NCI-H1436 treated with DMSO at 0.1 percent for 48 hours (cell line): ENCODE measurements around the gene HECW1.

Source experiments
- DNase-seq: peaks from one replicate; lab custom pipeline; 2025; lab: John Stamatoyannopoulos, UW

The HECW1 gene

DNA sequence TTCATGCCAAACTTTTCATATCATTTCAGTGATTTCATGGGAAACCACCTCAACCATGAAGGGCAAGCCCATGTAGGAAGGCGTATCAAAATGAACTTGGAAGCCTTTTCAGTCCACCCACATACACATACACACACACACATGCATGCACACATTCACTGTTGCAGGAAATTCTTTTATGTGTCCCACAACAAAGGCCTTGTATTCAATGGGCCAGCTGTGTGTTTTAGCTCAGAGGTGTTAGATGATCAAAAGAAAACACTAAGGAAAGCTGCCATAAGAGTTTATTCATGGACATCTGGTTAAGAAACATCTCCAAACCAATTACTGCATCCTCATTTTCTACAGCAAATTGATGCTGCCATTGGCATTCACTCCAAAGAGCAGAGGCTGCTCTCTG lies 396.0 kb downstream of the HECW1 start:
- DNase-seq = no peak

- no peak for DNase-seq
These were observed 397.5 kb downstream of the HECW1 start for GRCh38 chr7:43509906-43510305.

- no peak for DNase-seq
These were observed 398.6 kb downstream of the HECW1 start for GRCh38 chr7:43511029-43511428.

- no peak for DNase-seq
These were observed 399.5 kb downstream of the HECW1 start for GRCh38 chr7:43511769-43512515.

DNA sequence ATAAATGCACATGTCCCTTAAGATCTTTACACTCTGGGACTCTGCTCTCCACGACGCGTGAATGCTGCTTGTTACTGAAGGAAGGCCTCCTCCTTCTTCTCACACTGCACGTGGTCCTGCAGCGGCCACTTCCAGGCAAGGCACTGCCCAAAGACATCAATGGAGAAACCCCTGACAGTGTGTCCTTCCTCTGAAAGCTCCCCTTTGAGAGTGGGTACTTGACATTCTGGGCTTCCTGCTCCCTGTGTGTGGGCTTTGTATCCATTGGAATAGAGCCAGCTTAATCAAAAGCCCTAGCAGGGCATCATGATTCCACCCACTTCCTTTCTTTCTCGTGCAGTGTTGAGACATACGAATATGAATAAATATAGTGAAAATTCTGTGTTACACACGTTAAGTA lies 400.8 kb downstream of the HECW1 start:
- DNase-seq = no peak

DNA sequence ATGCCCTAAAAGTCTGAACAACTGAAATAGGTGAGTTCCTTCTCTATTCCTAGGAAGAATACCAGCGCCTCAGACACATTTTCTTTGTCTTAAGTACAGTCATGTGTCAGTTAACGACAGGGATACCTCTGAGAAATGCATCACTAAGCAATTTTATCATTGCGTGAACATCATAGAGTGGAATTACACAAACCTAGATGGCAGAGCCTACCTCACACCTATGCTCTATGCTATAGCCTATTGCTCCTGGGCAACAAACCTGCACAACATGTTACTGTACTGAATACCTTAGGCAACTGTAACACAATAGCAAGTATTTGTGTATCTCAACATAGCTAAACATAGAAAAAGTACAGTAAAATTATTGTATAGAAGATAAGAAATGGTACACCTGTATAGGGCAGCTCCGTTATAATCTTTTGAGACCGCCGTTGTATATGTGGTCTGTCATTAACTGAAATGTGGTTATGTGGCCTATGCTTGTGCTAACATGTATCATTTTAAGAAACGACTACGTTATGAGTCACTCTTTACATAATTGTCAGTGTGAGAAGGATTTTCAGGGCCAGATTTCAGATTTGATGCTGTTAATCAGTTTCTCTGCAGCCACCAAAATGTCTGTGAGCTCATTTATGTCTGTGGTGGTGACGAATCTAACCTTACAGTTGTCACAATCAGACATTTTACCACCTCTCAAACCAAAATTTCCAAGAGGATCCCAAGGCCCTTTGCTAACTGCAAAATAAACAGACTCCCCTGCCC lies 404.3 kb downstream of the HECW1 start:
- no peak for DNase-seq

- no peak for DNase-seq
These were observed 405.0 kb downstream of the HECW1 start for GRCh38 chr7:43517464-43517863.

GRCh38 chr7:43520201-43520600 lies 407.8 kb downstream of the HECW1 start:
- DNase-seq = no peak

DNA sequence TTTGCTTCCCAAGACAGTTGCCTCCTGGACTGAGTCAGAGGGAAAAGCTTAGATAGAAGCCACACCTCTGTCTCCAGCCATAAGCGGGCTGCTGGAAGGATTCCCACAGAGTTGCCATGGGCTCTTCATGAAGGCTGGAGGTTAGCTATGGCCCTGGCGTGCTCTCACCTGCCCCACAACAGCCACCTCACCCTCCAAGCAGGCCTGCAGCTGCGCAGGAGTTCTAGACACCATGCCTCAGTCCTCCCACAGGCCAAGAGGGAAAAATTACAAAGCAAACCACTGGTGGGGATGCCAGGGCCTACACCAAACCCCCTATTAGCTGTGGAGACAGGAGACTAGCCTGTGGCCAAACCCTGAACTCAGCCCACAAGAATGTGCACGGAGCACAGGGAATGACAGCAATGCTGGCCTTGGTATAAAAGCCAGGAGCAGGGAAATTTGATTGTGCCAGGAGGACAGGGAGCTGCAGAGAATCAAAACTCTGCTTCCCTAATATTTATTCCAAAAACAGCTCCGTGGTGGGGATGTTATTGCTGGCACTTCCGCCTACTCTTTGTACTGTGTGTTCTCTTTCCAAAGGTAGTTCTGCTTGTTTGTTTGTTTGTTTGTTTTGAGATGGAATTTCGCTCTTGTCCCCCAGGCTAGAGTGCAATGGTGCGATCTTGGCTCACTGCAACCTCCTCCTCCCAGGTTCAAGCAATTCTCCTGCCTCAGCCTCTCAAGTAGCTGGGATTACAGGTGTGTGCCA lies 410.1 kb downstream of the HECW1 start:
- DNase-seq = no peak

DNA sequence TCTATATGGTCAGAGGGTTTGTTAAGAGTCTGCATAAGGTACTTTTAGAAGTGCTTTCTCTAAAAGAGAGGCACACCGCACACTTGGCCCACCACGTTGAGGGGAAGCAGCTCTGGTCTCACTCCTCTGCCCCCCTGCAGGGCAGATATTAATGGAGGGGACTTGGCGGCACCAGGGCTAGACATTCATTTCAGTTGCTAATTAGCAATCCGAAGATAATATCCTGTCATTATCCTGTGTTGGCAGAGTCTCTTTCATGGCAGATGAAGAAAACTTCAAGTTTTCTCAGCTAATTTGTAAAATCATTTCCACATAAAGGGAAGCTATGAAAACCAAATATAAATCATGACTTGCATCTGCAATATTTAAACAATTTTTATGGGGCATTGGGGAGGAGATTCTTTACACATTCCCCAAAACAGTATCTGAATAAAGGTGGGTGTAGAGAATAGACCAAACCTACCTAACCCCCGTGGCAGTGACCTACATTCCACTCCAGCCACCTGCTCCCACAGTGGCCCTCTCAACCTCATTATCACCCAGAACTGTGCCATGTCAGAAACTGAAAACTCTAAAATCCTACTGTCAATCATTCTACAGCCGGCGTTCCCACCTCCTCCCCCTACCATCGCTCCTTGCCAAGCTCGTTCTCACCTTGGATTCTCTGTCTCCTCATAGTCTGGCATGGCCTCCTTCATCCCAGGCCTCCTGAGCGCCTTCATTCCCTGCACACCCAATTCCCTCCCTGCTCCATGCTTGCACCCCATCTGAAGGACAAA lies 416.3 kb downstream of the HECW1 start:
- no peak for DNase-seq

- no peak for DNase-seq
These were observed 418.3 kb downstream of the HECW1 start for GRCh38 chr7:43530553-43531410.

DNA sequence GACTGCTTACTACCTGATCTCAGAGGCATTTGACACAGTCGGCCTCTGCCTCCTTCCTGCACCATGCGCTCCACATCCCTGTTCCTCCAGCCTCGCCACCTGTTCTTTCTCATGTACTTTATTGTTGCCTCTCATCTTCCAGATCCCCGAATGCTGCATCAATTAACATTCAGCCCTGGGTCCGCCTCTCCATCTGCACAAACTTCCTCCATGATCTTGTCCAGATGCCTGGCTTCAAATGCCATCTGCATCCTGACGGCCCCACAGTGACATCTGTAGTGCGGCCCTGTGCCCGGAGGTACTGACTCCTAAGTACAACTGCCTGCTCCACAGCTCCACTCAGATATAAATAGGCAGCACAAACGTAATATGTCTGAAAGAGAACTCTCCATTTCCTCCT lies 419.3 kb downstream of the HECW1 start:
- no peak for DNase-seq

- DNase-seq = no peak
These were observed 421.5 kb downstream of the HECW1 start for GRCh38 chr7:43533801-43534479.

- no peak for DNase-seq
These were observed 422.6 kb downstream of the HECW1 start for GRCh38 chr7:43535031-43535451.

DNA sequence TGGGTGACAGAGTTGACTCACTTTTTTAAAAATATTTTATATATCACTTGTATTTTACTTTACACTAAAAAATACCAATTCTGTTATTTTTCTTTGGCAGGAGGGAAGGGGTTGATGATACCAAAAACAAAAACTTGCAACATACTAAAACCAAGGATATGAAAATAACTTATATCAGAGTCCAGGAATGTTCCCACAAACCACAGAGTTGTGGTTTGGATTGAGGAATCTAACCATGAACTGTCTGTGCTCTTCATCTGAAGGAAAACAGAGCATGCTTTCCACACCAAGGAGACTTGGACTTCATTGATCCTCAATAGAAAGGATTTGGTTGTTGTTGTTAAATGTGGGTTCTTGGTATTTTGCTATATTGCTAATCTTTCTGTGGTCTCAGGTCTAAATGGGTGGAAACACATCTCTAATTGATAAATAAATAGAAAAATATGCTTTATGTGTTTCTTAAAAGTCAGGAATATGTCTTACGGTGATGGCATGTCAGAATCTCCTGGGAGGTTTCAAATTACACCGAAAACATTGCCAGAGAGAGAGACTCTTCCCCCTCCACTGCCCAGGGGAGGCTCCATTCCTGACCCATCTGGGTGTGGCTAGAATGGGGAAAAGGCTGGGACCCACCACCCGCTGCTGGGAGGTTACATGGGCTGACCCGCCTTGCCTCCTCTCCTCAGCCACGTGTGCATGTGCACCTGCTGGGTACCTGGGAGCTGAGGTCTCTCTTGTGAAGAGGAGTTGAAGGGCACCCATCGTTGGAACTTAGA lies 423.6 kb downstream of the HECW1 start:
- no peak for DNase-seq

- DNase-seq = no peak
These were observed 424.3 kb downstream of the HECW1 start for GRCh38 chr7:43536773-43537172.

- DNase-seq = no peak
These were observed 425.4 kb downstream of the HECW1 start for GRCh38 chr7:43537765-43538403.

GRCh38 chr7:43538404-43538771 lies 425.9 kb downstream of the HECW1 start:
- DNase-seq = no peak

GRCh38 chr7:43540471-43540870 lies 428.0 kb downstream of the HECW1 start:
- DNase-seq = no peak
